ENCODE measurements around the gene MPEG1.

Gene MPEG1, protein sequence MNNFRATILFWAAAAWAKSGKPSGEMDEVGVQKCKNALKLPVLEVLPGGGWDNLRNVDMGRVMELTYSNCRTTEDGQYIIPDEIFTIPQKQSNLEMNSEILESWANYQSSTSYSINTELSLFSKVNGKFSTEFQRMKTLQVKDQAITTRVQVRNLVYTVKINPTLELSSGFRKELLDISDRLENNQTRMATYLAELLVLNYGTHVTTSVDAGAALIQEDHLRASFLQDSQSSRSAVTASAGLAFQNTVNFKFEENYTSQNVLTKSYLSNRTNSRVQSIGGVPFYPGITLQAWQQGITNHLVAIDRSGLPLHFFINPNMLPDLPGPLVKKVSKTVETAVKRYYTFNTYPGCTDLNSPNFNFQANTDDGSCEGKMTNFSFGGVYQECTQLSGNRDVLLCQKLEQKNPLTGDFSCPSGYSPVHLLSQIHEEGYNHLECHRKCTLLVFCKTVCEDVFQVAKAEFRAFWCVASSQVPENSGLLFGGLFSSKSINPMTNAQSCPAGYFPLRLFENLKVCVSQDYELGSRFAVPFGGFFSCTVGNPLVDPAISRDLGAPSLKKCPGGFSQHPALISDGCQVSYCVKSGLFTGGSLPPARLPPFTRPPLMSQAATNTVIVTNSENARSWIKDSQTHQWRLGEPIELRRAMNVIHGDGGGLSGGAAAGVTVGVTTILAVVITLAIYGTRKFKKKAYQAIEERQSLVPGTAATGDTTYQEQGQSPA

GRCh38 chr11:59212744-59213631 is at the start of gene MPEG1:
TSS of gene MPEG1 (minus strand) at chr11:59212927. CDS start at chr11:59212865, 62 bp downstream.
- no peak for DNase-seq (ENCODE audit: low read depth in 3 of 3, low spot score in 1 of 3)

DNA sequence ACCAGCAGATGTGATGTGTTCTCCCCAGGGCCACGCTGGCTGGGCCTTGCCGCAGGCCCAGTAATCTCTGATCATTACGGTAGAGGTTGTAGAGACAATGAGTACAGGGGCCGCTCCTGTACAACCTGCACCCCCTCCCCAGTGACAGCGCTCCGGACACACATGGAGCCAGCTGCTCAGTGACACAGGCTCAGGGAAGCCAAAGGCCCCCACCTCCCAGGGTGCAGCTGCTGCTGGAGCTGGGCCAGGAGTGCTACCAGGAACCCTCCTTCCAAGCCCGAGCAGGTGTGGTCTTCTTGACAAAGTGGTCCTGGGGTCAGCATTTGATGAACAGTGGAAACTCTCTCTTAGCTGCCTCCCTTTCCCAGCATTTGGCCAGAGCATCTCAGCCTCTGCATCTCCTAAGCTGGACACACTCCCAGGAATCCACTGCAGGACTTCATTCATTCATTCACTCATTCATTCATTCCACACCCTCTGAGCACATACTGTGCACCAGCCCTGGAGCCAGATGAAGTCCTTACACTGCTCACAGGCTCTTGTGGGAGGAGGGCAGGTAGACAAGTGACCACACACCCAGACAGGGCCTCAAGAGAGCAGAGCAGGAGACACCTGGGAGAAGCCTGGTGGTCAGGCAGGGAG is 49.6 kb upstream of the MPEG1 start:
- no peak for DNase-seq (ENCODE audit: low read depth in 3 of 3, low spot score in 1 of 3)

- DNase-seq (ENCODE audit: low read depth in 3 of 3, low spot score in 1 of 3), result no peak
Measured at GRCh38 chr11:59261150-59261549, 48.4 kb upstream of the MPEG1 start.

DNA sequence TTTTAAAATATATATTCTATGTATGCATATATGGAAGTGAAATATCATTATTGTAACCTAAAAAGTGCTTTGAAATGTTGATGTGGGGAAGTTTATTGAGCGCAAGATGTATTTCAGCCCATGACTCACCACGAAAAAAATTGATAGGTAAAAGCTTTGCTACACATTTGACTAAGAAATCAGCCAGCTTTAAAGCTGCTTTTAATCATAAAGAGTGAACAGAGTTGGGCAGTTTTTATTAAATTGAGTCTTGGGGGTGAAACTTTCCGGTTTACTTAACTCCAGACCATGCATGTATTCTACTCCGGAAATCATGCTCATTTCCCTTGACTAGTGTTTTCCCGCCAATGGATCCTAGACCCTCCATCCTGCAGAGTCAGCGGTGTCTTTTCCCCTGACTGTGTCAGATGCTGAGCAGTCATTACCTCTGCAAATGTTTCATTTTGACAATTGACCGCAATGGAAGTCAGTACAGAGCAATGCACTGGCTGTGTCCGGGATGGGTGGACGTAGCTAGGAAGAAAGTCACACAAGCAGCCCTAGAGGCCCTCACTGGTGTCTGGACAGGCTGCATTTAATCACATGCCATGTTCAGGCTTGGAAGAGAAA is 47.2 kb upstream of the MPEG1 start:
- DNase-seq (ENCODE audit: low read depth in 3 of 3, low spot score in 1 of 3), result no peak

DNA sequence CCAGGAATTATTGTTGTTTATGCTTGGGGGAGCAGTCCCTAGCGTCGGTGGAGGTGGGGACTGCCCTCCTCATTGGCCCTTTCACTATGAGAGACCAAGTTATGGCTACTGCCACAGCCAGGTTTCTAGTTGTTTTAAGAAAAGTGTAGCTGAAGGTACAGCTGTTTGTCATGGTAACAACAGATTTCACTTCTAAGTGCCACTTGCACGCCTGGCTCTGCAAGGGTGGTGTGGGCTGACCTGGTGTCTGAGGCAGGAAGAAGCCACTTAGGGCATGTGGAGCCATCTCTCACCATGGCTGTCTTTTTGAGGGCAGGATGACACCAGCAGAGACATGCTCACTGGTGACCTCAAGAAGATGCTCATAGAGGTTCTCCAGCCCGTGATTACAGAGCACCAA is 46.3 kb upstream of the MPEG1 start:
- DNase-seq (ENCODE audit: low read depth in 3 of 3, low spot score in 1 of 3), result no peak

DNA sequence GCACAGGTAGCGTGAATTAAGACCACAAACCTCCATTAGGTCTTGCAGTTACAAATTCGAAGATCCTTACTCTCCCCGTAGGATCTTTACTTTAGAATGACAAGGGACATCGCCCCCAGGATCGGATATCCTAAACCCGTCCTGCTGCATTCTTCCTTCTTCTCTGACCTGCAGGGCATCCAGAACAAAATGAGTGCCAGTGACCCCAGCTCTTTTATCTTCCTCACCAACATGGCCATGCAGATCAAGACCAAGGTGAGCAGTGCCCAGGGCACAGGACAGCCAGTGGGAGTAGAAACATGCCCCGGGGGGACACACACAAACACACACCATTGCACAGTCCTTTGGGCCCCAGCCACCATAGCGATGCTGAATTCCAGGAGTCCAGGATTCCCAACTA is 42.6 kb upstream of the MPEG1 start:
- DNase-seq (ENCODE audit: low read depth in 3 of 3, low spot score in 1 of 3), result no peak

GRCh38 chr11:59254286-59254685 is 41.6 kb upstream of the MPEG1 start:
- DNase-seq (ENCODE audit: low read depth in 3 of 3, low spot score in 1 of 3), result no peak

DNA sequence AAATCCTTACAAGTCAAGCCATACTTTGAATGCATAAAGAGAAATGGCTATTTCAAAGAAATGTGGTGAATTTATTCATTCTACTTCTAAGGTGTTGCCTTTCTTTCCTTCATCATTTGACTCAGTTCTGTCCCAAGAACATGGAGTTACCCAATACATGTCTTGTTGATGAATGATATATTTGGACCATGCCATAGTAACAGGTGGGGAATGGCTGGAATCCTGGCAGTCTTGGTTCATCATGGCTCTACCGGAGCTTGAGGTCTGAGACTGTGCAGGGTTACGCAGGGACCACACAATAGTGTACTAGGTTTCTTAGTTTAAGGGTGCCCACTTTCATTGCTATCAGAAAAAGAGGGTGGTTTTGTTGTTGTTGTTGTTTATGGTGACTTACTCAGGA is 40.3 kb upstream of the MPEG1 start:
- no peak for DNase-seq (ENCODE audit: low read depth in 3 of 3, low spot score in 1 of 3)

- no peak for DNase-seq (ENCODE audit: low read depth in 3 of 3, low spot score in 1 of 3)
Measured at GRCh38 chr11:59249535-59249934, 36.8 kb upstream of the MPEG1 start.

- no peak for DNase-seq (ENCODE audit: low read depth in 3 of 3, low spot score in 1 of 3)
Measured at GRCh38 chr11:59247531-59248227, 35.0 kb upstream of the MPEG1 start.

GRCh38 chr11:59243633-59244032 is 30.9 kb upstream of the MPEG1 start:
- DNase-seq (ENCODE audit: low read depth in 3 of 3, low spot score in 1 of 3), result no peak

DNA sequence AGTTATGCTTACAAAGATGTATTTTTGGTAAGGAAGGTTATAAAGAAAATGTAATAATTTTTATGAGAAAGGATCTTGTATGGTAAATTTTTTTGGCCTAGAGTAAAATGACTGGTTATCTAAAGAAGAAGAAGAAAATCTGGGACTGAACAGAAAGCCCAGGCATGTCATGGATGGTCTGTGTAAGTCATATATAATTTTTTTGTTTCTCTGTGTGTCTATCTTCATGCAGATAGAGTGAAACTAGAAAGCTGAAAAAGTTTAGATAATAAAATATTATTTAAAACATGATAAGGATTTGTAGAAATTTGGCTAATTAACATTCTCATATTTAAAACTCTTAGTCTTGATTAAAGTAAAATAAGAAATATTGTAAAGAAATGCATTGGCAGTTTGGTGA is 27.6 kb upstream of the MPEG1 start:
- DNase-seq (ENCODE audit: low read depth in 3 of 3, low spot score in 1 of 3), result no peak

DNA sequence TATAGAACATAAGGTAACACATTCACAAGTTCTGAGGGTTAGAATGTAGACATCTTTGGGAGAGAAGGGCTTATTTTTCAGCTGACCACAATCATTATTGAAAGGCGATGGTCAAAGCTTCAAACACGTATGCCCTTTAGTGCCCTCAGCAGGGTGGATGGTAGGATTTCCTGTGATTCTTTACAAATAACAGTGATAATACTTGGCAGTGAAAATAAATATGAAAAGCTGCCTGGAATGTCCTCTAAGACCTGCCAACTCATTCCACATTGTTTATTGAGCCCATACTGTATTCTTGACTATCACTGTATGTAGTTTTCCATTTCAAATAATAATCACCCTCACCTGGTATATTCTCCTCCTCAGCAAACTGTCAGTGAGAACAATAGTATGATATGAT is 13.7 kb upstream of the MPEG1 start:
- no peak for DNase-seq (ENCODE audit: low read depth in 3 of 3, low spot score in 1 of 3)

GRCh38 chr11:59225017-59225416 is 12.3 kb upstream of the MPEG1 start:
- no peak for DNase-seq (ENCODE audit: low read depth in 3 of 3, low spot score in 1 of 3)

DNA sequence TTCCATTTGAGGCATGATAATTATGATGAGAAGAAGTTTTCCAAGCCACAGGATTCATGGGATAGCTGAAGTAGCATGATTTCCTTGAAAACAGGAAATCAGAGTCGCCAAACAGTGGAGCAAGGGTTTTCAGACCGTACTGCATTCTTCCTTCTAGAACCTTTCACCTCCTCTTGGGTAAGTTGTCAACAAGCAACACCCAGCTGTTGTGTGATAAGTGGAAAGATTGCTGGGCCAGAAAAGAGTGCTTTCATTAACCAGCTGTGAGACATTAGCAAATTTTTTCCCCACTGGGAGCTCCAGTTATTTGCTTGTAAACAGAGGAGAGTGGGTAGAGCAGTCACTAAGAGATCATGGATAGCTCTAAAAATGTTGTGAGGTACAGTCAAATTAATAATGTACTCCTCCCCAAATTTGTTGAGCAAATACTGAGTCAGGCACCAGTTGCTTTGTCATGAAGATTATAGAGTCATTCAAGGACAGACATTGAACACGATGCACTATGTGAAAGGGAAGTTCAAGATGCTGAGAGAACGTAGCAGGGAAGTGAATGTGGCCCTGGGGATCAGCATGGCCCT is 11.7 kb upstream of the MPEG1 start:
- DNase-seq (ENCODE audit: low read depth in 3 of 3, low spot score in 1 of 3), result no peak

DNA sequence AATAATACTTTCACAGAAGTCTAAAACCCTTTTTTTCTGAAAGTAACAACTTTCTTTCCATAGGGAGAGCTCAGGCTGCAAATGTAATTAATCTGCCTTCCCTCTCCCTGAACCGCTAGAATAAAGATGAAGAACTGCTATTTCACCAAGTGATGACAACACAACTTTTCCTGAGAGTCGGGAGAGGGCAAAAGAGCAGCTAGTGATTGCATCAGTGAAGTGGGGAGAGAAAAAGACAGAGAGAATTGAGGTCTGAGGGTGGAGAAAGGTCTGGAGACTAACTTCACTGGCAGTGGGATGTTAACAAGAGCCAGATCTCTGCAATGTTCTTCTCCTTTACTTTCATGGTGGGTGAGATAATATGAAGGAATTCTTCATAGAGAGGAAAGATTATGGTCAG is 10.9 kb upstream of the MPEG1 start:
- no peak for DNase-seq (ENCODE audit: low read depth in 3 of 3, low spot score in 1 of 3)

DNA sequence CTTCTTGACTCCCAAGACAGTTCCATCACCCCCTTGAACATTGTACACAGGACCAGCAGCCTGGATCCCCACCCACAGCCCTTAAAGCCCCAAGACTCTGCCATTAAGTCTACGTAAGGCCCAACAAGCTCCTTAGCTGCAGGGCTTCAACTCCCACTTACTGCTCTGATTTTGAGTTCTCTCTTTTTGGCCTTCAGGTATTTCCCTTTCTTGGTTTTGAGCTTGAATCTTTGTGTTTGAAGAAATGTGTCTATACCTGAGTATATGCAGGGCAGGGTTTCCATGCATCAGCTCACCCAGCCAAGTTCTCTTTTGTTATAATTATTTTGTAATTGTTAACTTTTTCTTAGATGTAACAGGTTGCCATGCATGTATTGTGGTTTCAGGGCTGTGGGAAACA is 10.4 kb upstream of the MPEG1 start:
- DNase-seq (ENCODE audit: low read depth in 3 of 3, low spot score in 1 of 3), result no peak

DNA sequence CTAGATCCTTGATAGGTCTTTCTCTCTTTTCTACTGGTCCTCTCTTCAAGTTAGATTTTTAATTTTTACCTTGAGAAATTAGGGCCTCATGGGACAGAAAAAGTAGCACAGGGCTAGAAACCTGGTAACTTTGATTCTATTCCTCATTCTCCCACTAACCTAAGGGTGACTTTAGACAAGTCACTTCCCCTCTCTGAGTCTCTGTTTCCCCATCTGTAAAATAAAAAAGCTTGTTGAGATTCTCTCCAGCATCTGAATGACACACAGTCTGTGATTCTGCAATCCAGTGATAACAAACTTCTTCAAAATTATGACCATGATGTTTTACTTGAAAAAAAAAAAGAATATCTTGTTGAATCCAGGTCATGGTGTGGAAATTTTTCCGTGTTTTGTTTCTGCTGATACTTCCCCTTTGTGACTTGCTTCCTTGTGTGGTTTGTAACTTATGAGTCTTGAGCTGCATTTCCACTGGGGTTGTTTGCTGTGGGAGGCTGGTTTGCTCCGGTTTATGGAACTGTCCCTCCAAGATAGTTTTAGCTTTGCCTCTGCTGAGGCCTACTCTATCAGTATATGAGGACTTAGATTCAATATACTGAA is 9.8 kb upstream of the MPEG1 start:
- no peak for DNase-seq (ENCODE audit: low read depth in 3 of 3, low spot score in 1 of 3)

DNA sequence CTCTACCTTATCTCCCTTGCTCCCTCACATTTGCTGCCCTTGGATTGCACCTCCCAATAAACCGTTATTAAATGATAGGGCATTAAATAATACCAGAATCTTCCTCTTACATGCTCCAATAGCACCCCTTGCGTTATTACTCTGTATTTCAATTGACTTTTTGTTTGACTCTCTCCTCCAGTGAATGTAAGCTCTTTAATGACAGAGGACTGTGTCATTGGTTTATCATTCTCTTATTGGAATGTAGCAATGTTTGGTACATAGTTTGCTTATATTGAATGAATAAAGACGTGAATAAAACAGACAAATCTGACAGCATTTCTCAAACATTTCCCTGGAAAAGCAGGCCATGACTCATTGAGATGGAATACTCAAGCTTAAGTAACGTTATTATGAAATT is 8.7 kb upstream of the MPEG1 start:
- DNase-seq (ENCODE audit: low read depth in 3 of 3, low spot score in 1 of 3), result no peak
